Left ventricle myocardium superior (tissue), 1 donor: ENCODE data around the gene LCN15. TPM values are rescaled to one million over a fixed set of nuclear protein-coding genes. Genes with fewer than 3 reads are reported as not detected.
"Not testable (repeated sequence)": the region's sequence is repeated elsewhere in the genome, so short reads cannot be mapped to it uniquely, and the experiment has no call there.

ENCODE experiments used
- ATAC-seq: fragments of 200-7000 bp; cut with Tn5 transposase; one replicate; pipeline ENCODE4 v1.9.1; 2020; ENCODE audit warnings: mild to moderate bottlenecking, moderate library complexity
- DNase-seq: peaks from one replicate; pipeline ENCODE4 v3.0.0-alpha.2; 2020
- intact Hi-C: fragments of 100-400 bp; cut with micrococcal nuclease; formaldehyde crosslinking; loops from one replicate; pipeline ENCODE4 v1.11.0; 2022
- microRNA-seq: library from miRNA; unstranded; fragments of <30 nt; microRNA quantifications from one replicate; pipeline ENCODE4 v1.2.0, GENCODE V29; 2020; ENCODE audit warnings: borderline number of aligned reads
- total RNA-seq: library from RNA; stranded (reverse); fragmentation: NEBNext Ultra II Directional; extraction: Animal tissue kit (Norgen Biotek cat#: 25700); gene quantifications from one replicate; pipeline ENCODE4 v1.2.1, GENCODE V29; 2021
- donor health status: DM: no; HTN: yes; CAD: no; lungs with severe emphysema.

LCN15 gene
- total RNA-seq, 1 donor from 2014 or later = 0.59 TPM

GRCh38 chr9:136714096-136714892, 50.0 kb downstream of the LCN15 start:
- ATAC-seq (peak; percentile 59), DNase-seq (peak; percentile 74)
- intact Hi-C loops = no loop called here

- DNase-seq (no peak), ATAC-seq (peak; percentile 6)
- intact Hi-C loops = no loop called here
These were observed 50.8 kb downstream of the LCN15 start for GRCh38 chr9:136713550-136713949.

DNA sequence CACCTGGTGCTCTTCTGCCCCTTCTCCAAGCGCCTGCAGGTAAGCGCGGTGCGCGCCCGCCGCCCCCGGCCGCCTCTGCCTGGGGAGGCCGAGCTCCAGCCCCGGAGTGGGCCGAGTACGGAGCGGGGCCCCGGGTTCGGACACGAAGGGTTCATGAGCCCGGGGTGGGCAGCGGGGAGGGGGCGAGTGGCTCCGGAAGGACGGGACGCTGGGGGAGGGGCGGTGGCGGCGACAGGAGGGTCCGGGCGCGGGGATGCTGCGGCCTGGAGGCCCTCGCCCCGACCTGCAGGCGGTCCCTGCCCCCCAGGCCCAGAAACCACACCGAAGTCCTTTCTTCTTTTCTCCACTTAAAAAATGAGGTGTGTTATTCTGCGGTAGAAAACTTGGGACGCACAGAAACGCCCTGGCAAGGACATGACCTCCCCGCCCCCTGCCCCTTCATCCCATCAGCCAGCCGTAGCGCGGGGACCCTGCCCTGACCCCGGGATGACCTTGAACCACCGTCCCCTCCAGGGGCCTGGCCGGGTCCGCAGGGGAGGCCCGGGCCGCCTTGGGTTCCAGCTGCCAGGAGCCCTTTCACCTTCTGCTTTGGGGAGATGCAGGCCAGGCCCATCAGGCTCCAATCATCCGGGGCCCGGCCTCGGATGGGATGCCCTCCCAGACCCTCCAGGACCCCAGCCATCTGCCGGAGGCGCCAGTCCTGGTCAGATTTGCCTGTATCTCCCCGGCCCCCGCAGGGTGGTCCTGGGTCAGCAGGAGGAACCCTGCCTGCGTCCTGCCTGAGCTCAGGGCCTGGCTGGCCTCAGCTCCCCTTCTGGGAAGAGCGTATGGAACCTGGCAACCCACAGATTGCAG, 51.4 kb downstream of the LCN15 start:
- peak; percentile 1 for ATAC-seq

GRCh38 chr9:136711751-136712689, 52.3 kb downstream of the LCN15 start, which contains the start of gene DIPK1B:
DIPK1B (plus strand) TSS chr9:136712572; CDS start chr9:136712666, 94 bp downstream.
- no peak for DNase-seq
- ATAC-seq = peak; percentile 19
- intact Hi-C loops = no loop called here

More for the DNA sequence above, 51.4 kb downstream of the LCN15 start:
- intact Hi-C loops = no loop called here
- no peak for DNase-seq

DNA sequence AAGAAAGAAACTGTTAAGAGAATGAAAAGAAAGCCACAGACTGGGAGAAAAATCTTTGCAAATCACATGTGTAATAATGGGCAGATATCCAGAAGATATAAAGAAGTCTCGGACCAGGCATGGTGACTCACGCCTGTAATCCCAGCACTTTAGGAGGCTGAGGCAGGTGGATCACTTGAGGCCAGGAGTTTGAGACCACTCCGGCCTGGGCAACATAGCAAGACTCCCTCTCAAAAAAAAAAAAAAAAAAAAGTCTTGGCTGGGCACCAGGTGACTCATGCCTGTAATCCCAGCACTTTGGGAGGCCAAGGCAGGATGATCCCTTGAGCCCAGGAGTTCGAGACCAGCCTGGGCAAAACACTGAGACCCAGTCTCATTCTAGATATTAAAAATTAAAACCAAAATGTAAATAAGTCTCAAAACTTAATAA, 53.1 kb downstream of the LCN15 start:
- DNase-seq, intact Hi-C loops, ATAC-seq: not testable (repeated sequence)

GRCh38 chr9:136710543-136710942, 53.8 kb downstream of the LCN15 start:
- DNase-seq = no peak
- intact Hi-C loops = no loop called here
- ATAC-seq = no peak

Small RNAs within 50 kb of the gene (microRNA-seq; reads per million reads assigned to microRNA genes)
- gene MIR6722 = not detected

Other genes starting within 250 kb of the LCN15 start
- 15.4 TPM for gene NOTCH1, start 218.5 kb downstream of the LCN15 start, total RNA-seq
- gene EGFL7, start 101.6 kb downstream of the LCN15 start, total RNA-seq = 63.8 TPM
- 53.8 TPM for gene AGPAT2, start 77.1 kb downstream of the LCN15 start, total RNA-seq
- 22.3 TPM for gene DIPK1B, start 51.9 kb downstream of the LCN15 start, total RNA-seq
- 10.6 TPM for gene LCN10, start 21.6 kb downstream of the LCN15 start, total RNA-seq
- gene LCN6, start 16.0 kb downstream of the LCN15 start, total RNA-seq = 17.4 TPM
- not detected for gene LCN8, start 6.3 kb downstream of the LCN15 start, total RNA-seq
- gene TMEM141, start 26.8 kb upstream of the LCN15 start, total RNA-seq = 74.2 TPM
- 2.2 TPM for gene CCDC183, start 31.8 kb upstream of the LCN15 start, total RNA-seq
- gene RABL6, start 43.4 kb upstream of the LCN15 start, total RNA-seq = 73.0 TPM
- gene AJM1, start 78.0 kb upstream of the LCN15 start, total RNA-seq = 9.1 TPM
- 357 TPM for gene PHPT1, start 84.9 kb upstream of the LCN15 start, total RNA-seq
- gene MAMDC4, start 87.8 kb upstream of the LCN15 start, total RNA-seq = 12.9 TPM
- 354 TPM for gene EDF1, start 101.8 kb upstream of the LCN15 start, total RNA-seq
- 11.4 TPM for gene TRAF2, start 122.0 kb upstream of the LCN15 start, total RNA-seq
- gene FBXW5, start 180.2 kb upstream of the LCN15 start, total RNA-seq = 162 TPM
- 2.2 TPM for gene C8G, start 180.7 kb upstream of the LCN15 start, total RNA-seq
- gene LCN12, start 187.8 kb upstream of the LCN15 start, total RNA-seq = 3.6 TPM
- gene PTGDS, start 213.0 kb upstream of the LCN15 start, total RNA-seq = 5,424 TPM
- gene LCNL1, start 218.5 kb upstream of the LCN15 start, total RNA-seq = 18.3 TPM
- 23.9 TPM for gene PAXX, start 227.9 kb upstream of the LCN15 start, total RNA-seq
- gene CLIC3, start 232.1 kb upstream of the LCN15 start, total RNA-seq = 1.7 TPM